Adrenal gland (tissue), 12 donors: ENCODE results near the gene MMP24OS. TPM values are rescaled to one million over a fixed set of nuclear protein-coding genes. Genes with fewer than 3 reads are reported as not detected.

Source experiments
- DNase-seq, 7 donors: peaks; one replicate each; pipeline ENCODE4 v3.0.0-alpha.2; 2019 to 2020
- H3K27ac ChIP-seq, 5 donors: fragments of 200-600 bp; sonication (generic) in 4 of 5; 1 replicate in 3 of 5; 2 replicates in 2 of 5; pipeline versions ENCODE4 v1.5.1 to v1.8.0; 2016 to 2020; ENCODE audit warnings: mild to moderate bottlenecking in 1 of 5
- H3K27me3 ChIP-seq: fragments of 200-600 bp; 2 replicates; pipeline ENCODE4 v1.8.0; 2021
- H3K36me3 ChIP-seq, 2 donors: fragments of 200-600 bp; replicated peaks in 1 of 2; 1 replicate in 1 of 2; 2 replicates in 1 of 2; pipeline versions ENCODE4 v1.5.1 to v1.8.0; 2018 to 2022
- H3K4me1 ChIP-seq, 2 donors: fragments of 200-600 bp; replicated peaks in 1 of 2; 1 replicate in 1 of 2; 2 replicates in 1 of 2; pipeline versions ENCODE4 v1.5.1 to v1.8.0; 2018 to 2021
- H3K4me3 ChIP-seq, 4 donors: fragments of 200-600 bp; sonication (generic) in 3 of 4; one replicate each; pipeline ENCODE4 v1.5.1; 2016 to 2018
- H3K9me3 ChIP-seq, 3 donors: fragments of 200-600 bp; sonication (generic) in 1 of 3; replicated peaks in 1 of 3; 1 replicate in 2 of 3; 2 replicates in 1 of 3; pipeline versions ENCODE4 v1.5.1 to v1.8.0; 2016 to 2021
- POLR2A ChIP-seq, 2 donors: fragments of 450-650 bp; IDR thresholded peaks; one replicate each; pipeline ENCODE4 v1.6.1; 2017; ENCODE audit warnings: antibody characterized with exemption in 2 of 2, mild to moderate bottlenecking in 2 of 2, moderate library complexity in 1 of 2
- WGBS, 4 donors: extraction: QIAGEN DNeasy Blood & Tissue Kit in 2 of 4; methylation state at CpG; one replicate each; pipeline versions ENCODE4 v1.1.5 to v1.1.7; 2013 to 2017; 5-methylcytosine and 5-hydroxymethylcytosine counted together
- intact Hi-C, 2 donors: fragments of 100-400 bp; cut with DNase I; formaldehyde crosslinking; loops; one replicate each; pipeline versions ENCODE4 v1.14.1 to v1.15.0; 2022 to 2023
- polyA plus RNA-seq, 3 donors: library from polyadenylated mRNA; stranded (reverse); fragments of 200-250 nt in 2 of 3; fragments of 350-450 nt in 1 of 3; fragmentation: Illumina TruSeq in 1 of 3; extraction: RNeasy Lipid Tissue Mini Kit (QIAGEN cat#74804) in 1 of 3; gene quantifications; one replicate each; pipeline ENCODE4 v1.2.3, GENCODE V29; 2013 to 2014
- total RNA-seq, 9 donors: library from RNA; depleted of rRNA in 4 of 9; stranded (reverse); fragments of >200 nt in 4 of 9; fragments of 120-200 nt in 1 of 9; fragmentation: NEBNext Ultra II Directional in 1 of 9; extraction: Animal tissue kit (Norgen Biotek cat#: 25700) in 1 of 9; gene quantifications; one replicate each; pipeline versions ENCODE4 v1.1.0 to v1.2.4, GENCODE V29; 2013 to 2023
- TF ChIP-seq, protein P1 (sequence below), 6 experiments: fragments of 450-650 bp in 4 of 6; fragments of 200-600 bp in 2 of 6; sonication (generic) in 1 of 6; IDR thresholded peaks; 1 replicate in 5 of 6; 2 replicates in 1 of 6; pipeline versions ENCODE4 v1.5.1 to v1.8.0; 2016 to 2021; ENCODE audit warnings: antibody characterized with exemption in 6 of 6, mild to moderate bottlenecking in 2 of 6, moderate library complexity in 1 of 6
- donor health status: healthy with polysubstance abuse.
- donor health status: Bipolar disorder and iron deficiency.
- donor health status: DM: yes; HTN: yes; CAD: no.
- donor health status: DM: no; HTN: no; CAD: no.
- donor health status: DM: no; HTN: no; CAD: no.
- donor health status: DM: yes; HTN: yes; CAD: no.

Gene MMP24OS
- total and polyA plus RNA-seq, 12 donors = 24.8 to 150 (median 84.4) TPM

DNA sequence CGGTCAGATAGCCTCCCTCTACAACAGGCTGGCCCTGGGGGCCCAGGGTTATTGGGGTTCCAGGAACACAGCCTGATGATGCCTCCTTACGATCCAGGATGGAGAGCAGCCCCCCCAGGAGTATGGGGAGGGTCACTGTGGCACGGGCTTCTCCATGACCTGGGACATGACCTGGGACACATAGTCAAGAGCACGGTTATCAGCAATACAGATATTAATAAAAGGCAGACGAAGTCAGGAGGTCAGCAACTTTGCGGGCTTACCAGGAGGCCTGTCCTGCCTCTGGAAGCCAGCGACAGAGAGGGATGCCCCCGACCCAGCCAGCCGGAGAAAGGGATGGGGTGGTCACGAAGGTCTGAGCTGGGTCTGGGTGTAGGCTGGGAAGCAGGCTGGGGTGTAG, 795 bp downstream of the MMP24OS start:
- Histone ChIP-seq H3K9me3 (no peaks in the 10 kb centered on the region), H3K4me3 (peak overlapping the region in 3 of 4 donors; percentile 69 to 86 (median 78)), H3K36me3 (peaks cover 0 to 31% of the 10 kb centered on the region in 2 donors), H3K27me3 (no peaks in the 10 kb centered on the region), H3K27ac (peak overlapping the region; percentile 83 to 100 (median 95)), H3K4me1 (peaks cover 26 to 46% of the 10 kb centered on the region in 2 donors)
- DNase-seq = no peak
- intact Hi-C loops = loop anchor here in 1 of 2 donors (10.0 kb wide), 1 partner anchor 132 kb away; the partner anchor contains the start of gene EDEM2
- TF ChIP-seq, protein P1, sequence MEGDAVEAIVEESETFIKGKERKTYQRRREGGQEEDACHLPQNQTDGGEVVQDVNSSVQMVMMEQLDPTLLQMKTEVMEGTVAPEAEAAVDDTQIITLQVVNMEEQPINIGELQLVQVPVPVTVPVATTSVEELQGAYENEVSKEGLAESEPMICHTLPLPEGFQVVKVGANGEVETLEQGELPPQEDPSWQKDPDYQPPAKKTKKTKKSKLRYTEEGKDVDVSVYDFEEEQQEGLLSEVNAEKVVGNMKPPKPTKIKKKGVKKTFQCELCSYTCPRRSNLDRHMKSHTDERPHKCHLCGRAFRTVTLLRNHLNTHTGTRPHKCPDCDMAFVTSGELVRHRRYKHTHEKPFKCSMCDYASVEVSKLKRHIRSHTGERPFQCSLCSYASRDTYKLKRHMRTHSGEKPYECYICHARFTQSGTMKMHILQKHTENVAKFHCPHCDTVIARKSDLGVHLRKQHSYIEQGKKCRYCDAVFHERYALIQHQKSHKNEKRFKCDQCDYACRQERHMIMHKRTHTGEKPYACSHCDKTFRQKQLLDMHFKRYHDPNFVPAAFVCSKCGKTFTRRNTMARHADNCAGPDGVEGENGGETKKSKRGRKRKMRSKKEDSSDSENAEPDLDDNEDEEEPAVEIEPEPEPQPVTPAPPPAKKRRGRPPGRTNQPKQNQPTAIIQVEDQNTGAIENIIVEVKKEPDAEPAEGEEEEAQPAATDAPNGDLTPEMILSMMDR (IDR thresholded peaks at IDR 0.05) = no peak
- TF ChIP-seq POLR2A (IDR thresholded peaks at IDR 0.05) = no peak
- WGBS, 4 donors = 6 to 8% (median 7%) methylated on average over 10 of the region's 10 CpGs

DNA sequence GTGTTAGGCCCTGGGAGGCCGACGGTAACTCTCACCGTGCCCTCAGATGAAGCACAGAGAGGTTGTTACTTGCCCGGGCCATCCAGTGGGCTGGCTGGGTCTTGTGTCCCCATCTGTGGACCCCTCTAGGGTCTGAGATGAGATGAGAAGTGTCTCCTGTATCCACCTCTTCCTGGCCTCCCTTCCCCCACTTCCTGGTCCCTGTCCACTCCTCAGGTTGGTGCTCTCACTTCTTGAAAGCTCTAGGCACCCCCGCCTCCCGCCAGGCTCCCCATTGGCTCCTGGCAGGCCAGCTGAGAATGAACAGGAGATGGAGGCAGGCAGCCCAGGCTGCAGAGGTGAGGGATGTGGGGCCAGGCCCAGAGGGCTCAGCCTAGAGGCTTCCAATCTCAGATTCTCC, 1.5 kb downstream of the MMP24OS start:
- 67 to 82% (median 80%) methylated on average over 6 of the region's 6 CpGs for WGBS, 4 donors
- peaks cover 0 to 36% of the 10 kb centered on the region in 2 donors for H3K36me3 ChIP-seq

DNA sequence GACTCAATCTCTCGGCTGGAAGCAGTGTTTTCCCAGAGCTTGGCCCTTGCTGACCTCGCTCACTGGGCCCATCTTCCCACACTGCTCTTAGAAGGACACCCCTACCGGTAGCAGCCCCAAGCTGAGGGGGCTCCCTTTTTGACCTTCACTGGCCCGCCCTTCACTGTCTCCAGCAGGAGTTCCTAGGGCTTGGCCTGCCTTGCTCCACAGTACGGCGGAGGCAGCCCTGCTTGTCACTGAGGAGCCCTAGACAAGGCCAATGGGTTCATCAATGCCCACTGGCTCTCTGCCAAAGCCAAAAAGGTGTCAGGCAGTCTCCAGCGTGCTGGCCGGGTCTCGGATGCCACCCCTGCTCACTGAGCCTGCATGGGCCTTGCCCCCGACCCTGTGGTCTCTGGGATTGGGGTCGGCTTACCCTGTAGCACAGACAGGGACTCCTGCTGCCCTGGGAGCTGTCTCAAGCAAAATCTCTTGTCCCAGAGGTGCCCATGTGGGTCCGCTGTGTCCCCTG, 2.1 kb downstream of the MMP24OS start:
- DNase-seq = peak in 6 of 7 donors; percentile 53 to 73 (median 60)
- peak overlapping the region in 3 of 5 donors; percentile 95 to 100 (median 99) for H3K27ac ChIP-seq
- intact Hi-C loops = loop anchor here in 1 of 2 donors (10.0 kb wide), 1 partner anchor 131 kb away; the partner anchor contains the start of gene EDEM2
- H3K4me3 ChIP-seq = no peak overlapping the region
- H3K36me3 ChIP-seq = peaks cover 0 to 42% of the 10 kb centered on the region in 2 donors
- H3K27me3 ChIP-seq = no peaks in the 10 kb centered on the region
- 52 to 100% (median 65%) methylated on average over 2 to 12 of the region's 12 CpGs for WGBS, 4 donors
- H3K4me1 ChIP-seq = peaks cover 26 to 45% of the 10 kb centered on the region in 2 donors
- TF ChIP-seq, protein P1 (IDR thresholded peaks at IDR 0.05) = no peak
- TF ChIP-seq POLR2A (IDR thresholded peaks at IDR 0.05) = no peak
- H3K9me3 ChIP-seq = no peaks in the 10 kb centered on the region

More for the DNA sequence above, 1.5 kb downstream of the MMP24OS start:
- H3K9me3 ChIP-seq = no peaks in the 10 kb centered on the region
- H3K27me3 ChIP-seq = no peaks in the 10 kb centered on the region
- peak overlapping the region in 1 of 4 donors; percentile 86 for H3K4me3 ChIP-seq
- DNase-seq = peak in 4 of 7 donors; percentile 39 to 70 (median 47)
- H3K27ac ChIP-seq = peak overlapping the region in 4 of 5 donors; percentile 95 to 100 (median 97)
- peaks cover 26 to 46% of the 10 kb centered on the region in 2 donors for H3K4me1 ChIP-seq
- TF ChIP-seq, protein P1 (IDR thresholded peaks at IDR 0.05) = no peak
- TF ChIP-seq POLR2A (IDR thresholded peaks at IDR 0.05) = no peak
- intact Hi-C loops = loop anchor here in 1 of 2 donors (10.0 kb wide), 1 partner anchor 132 kb away; the partner anchor contains the start of gene EDEM2

DNA sequence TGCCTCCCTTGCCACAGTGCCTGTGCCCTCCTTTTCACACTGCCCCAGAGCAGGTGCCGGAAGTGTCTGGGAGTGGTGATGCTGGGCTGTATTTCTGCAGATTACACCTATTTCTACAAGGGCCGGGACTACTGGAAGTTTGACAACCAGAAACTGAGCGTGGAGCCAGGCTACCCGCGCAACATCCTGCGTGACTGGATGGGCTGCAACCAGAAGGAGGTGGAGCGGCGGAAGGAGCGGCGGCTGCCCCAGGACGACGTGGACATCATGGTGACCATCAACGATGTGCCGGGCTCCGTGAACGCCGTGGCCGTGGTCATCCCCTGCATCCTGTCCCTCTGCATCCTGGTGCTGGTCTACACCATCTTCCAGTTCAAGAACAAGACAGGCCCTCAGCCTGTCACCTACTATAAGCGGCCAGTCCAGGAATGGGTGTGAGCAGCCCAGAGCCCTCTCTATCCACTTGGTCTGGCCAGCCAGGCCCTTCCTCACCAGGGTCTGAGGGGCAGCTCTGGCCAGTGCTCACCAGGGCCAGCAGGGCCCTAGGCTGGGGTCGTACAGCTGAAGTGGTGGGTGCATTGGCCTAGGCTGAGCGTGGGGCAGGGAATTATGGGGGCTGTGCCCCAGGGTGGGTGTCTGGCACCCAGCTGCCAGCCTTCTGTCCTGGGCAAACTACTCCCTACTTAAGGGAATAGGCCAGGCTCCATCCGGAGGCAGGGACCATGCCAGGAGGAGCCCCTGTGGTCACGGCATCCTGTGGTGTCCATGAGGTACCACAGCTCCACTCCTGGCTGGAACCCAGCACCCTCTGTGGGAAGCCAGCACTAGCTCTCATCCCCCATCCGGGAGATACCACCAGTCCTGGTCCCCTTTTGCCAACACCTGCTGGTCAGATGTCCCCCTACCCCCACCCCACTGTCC, 3.5 kb downstream of the MMP24OS start:
- Histone ChIP-seq H3K27ac (peak overlapping the region in 2 of 5 donors; percentile 99 to 100), H3K4me1 (peaks cover 26 to 33% of the 10 kb centered on the region in 2 donors), H3K4me3 (no peak overlapping the region), H3K9me3 (no peaks in the 10 kb centered on the region), H3K36me3 (peaks cover 0 to 35% of the 10 kb centered on the region in 2 donors), H3K27me3 (no peaks in the 10 kb centered on the region)
- no peak for DNase-seq
- no peak for TF ChIP-seq POLR2A (IDR thresholded peaks at IDR 0.05)
- TF ChIP-seq, protein P1 (IDR thresholded peaks at IDR 0.05) = no peak
- intact Hi-C loops = loop anchor here in 1 of 2 donors (10.0 kb wide), 1 partner anchor 130 kb away; the partner anchor contains the start of gene EDEM2
- 92 to 96% (median 93%) methylated on average over 12 to 24 of the region's 24 CpGs for WGBS, 4 donors
